ENCODE data around the gene RGS2.

DNA sequence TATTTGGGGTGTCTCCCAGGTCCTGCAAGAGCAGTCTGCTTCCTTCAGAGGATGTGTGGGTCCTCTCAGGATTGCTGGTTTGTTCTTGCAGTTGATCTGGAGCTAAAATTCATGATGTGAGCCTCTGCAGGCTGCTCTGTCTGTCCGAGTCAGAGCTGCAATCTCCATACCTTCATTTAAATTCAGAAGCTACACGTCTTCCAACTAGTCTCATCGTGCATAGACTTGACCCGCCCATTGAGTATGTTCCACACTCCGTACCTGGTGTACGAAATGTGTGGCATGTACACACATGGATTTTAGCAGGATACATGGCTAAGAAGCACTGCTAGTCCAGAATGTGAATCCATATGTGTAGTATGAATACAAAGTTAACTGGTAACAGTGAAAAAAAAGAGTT, 25.0 kb upstream of the RGS2 start:
- TF ChIP-seq POLR2A (IDR thresholded peaks at IDR 0.05; ENCODE audit: low read depth, low read length) = no peak
- TF ChIP-seq, protein P1, sequence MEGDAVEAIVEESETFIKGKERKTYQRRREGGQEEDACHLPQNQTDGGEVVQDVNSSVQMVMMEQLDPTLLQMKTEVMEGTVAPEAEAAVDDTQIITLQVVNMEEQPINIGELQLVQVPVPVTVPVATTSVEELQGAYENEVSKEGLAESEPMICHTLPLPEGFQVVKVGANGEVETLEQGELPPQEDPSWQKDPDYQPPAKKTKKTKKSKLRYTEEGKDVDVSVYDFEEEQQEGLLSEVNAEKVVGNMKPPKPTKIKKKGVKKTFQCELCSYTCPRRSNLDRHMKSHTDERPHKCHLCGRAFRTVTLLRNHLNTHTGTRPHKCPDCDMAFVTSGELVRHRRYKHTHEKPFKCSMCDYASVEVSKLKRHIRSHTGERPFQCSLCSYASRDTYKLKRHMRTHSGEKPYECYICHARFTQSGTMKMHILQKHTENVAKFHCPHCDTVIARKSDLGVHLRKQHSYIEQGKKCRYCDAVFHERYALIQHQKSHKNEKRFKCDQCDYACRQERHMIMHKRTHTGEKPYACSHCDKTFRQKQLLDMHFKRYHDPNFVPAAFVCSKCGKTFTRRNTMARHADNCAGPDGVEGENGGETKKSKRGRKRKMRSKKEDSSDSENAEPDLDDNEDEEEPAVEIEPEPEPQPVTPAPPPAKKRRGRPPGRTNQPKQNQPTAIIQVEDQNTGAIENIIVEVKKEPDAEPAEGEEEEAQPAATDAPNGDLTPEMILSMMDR (conservative IDR thresholded peaks at IDR 0.05; ENCODE audit: low read depth, low read length) = no peak
- TF ChIP-seq MAFK (IDR thresholded peaks at IDR 0.05; ENCODE audit: low read depth, low read length) = no peak
- TF ChIP-seq FOS (IDR thresholded peaks at IDR 0.05; ENCODE audit: low read depth, low read length) = no peak
- TF ChIP-seq, protein P2, sequence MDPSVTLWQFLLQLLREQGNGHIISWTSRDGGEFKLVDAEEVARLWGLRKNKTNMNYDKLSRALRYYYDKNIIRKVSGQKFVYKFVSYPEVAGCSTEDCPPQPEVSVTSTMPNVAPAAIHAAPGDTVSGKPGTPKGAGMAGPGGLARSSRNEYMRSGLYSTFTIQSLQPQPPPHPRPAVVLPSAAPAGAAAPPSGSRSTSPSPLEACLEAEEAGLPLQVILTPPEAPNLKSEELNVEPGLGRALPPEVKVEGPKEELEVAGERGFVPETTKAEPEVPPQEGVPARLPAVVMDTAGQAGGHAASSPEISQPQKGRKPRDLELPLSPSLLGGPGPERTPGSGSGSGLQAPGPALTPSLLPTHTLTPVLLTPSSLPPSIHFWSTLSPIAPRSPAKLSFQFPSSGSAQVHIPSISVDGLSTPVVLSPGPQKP (IDR thresholded peaks at IDR 0.05; ENCODE audit: borderline replicate concordance, low read depth, low read length) = no peak
- no peak for TF ChIP-seq NFE2L2 (IDR thresholded peaks at IDR 0.05; ENCODE audit: low read depth, low read length)
- no peak for TF ChIP-seq MAZ (IDR thresholded peaks at IDR 0.05; ENCODE audit: borderline replicate concordance, low read depth, low read length)
- no peak for TF ChIP-seq BHLHE40 (IDR thresholded peaks at IDR 0.05; ENCODE audit: low read depth, low read length)
- TF ChIP-seq RFX5 (IDR thresholded peaks at IDR 0.05; ENCODE audit: low read depth, low read length) = no peak
- TF ChIP-seq RAD21 (IDR thresholded peaks at IDR 0.05; ENCODE audit: low read length) = no peak
